Measurements from ENCODE around the gene HSPA4.
"Not testable (repeated sequence)": the region's sequence is repeated elsewhere in the genome, so short reads cannot be mapped to it uniquely, and the experiment has no call there.

The HSPA4 gene

DNA sequence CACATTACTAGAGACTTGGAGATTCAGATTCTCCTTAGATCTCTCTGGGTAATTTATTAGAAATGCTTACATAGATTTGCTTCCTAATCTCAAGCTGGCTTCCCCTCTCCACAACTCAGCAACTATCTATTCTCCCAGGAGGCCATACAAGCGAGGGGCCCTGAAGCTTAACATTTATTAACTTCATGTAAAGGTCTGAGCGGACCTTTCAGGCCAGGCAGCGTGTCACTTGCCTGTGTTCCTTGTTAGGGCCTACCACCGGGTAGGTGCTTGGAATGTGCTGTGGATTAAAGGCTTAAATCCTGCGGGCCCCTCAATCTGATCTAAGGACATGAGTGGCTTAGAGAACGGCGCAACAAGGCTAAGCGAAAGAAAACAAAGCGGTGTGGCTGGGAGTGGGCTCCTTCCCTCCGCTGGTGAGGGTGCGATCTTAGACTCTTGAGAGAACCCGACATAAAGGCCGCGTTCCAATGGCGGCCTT is 712 bp upstream of the HSPA4 start:
- no peak for DNase-seq

DNA sequence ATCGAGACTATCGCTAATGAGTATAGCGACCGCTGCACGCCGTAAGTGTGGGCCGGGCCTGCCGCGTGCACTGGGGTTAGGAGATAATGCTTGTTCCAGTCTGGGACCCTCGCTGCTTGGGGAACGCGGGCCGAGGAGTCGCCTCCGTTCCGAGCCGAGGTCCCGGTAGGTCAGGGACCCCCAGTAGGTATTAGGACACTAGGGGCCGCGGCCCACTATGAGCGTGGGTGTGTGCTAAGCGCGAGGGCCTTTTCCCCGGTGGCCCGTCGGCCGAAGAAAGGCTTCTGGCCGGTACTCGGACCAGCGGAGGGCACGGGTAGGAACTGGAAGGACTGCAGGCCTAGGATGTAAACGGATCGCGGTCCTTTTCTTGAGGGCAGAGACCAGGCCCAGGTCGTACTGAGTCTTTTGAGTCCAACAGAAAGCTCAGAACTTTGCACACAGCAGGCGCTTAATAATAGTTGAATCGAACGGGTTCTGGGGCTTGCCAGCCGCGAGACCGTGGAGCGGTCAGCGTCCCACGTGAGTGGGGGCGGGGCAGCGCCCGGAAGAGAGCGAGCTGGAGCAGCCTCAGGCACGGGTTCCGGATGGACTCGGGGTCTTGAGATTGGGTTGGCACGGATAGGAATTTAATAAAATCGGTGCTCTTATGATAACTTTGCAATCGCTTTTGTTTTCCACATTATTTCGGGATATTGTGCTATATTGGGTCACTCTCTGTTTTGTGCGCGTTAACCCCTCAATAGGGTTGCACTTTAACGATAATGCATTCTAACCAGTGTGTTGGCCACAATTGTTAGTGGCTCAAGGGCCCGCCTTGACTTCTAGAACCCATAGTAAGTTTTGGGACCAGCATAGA is 733 bp downstream of the HSPA4 start:
- DNase-seq = peak in 1 of 2 donors; percentile 73

DNA sequence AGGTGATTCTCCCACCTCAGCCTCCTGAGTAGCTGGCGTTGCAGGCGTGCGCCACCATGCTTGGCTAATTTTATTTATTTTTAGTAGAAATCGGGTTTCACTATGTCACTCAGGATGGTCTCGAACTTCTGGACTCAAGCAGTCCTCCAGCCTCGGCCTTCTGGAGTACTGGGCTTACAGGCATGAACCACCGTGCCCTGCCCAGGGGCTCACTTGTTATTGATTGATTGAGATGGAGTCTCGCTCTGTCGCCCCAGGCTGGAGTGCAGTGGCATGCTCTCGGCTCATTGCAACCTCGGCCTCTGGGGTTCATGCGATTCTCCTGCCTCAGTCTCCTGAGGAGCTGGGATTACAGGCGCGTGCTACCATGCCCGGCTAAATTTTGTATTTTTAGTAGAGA is 1.6 kb downstream of the HSPA4 start:
- DNase-seq = no peak

DNA sequence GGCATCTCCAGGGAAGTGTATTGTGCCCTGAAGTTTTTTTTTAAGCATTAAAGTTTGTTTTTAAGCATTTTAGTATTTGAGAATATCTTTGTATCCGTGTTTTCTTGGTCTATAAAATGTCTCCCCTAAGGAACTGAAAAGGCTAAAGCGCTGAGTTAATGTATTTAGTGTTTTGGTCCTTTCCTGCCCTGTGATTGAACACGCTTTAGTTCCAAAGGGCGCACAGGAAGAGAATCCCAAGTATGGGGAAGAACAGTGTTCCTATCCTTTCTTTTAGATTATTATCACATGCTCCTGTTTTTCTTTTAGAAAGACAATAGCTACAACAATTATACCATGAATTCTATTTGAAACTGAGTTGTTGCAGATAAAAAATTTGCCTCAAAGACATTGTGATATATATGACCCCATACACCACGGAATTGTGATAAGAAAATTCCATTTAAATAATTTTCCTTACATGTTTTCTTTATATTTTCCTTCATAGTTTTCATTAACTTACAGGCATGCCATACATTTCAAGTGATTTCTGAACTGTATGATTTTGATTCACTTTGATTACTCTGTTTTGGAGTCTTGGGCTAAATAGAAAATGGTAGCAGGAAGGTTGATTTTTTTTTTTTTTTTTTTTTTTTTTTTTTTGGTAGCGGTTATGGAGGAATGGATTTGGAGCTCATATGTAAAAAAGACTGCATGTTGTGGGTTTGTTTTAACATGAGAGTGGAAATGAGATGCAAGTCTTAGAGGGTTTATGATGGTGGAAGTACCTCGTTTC is 3.1 kb downstream of the HSPA4 start:
- no peak for DNase-seq

DNA sequence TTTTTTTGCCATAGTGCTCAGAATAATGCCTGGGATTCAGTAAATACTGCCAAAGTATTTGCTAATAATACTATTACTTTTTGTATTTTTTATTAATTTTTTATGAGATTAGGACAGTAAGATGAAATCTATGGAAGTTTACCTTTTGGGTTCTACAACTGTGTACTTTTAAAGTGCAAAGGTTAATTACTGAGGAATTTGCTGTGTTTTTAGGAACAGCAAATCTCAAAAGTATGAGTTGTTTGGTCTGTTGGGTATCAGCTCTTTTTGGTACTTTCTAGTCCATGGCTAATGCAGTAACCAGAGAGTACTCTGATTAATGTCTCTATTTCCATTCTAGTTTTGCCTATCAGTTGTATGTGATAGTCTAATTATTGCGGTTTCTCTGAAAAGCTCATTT is 5.1 kb downstream of the HSPA4 start:
- no peak for DNase-seq

DNA sequence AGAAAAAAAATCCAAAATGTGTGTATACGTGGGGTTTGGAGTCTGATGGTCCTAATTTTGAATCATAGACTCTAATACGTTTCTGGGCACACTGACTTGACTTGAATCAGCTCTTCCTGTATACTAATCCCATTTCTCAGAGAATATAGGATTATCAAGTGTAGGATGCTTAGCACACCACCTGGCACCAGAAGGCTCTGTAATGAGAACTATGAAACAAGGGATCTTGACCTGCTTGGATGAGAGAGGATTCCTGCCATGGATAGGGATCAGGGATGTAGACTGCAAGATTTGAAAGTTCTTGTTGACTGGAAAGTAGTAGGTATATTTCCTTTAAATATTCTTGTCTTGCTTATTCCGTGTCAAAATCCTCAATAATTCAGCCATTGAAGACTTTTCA is 7.8 kb downstream of the HSPA4 start:
- no peak for DNase-seq

DNA sequence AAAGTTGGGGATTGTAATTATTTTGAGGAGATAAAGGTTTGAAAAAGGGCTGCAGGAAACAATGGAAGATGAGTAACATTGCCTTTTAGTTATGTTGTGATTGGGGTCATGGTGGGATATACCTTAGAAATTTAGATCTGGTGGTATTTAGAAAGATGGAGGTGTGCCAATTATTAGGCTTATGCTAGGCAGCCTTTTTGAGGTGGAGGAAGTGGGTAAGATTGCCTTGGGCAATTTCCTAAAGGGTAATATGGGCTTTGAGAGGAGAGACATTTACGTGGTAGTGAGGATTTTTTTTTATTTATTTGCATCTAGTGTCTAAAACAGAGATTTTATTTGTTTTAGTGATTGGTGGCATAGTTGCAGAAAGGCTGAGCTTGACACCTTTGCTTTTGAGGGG is 10.5 kb downstream of the HSPA4 start:
- no peak for DNase-seq

DNA sequence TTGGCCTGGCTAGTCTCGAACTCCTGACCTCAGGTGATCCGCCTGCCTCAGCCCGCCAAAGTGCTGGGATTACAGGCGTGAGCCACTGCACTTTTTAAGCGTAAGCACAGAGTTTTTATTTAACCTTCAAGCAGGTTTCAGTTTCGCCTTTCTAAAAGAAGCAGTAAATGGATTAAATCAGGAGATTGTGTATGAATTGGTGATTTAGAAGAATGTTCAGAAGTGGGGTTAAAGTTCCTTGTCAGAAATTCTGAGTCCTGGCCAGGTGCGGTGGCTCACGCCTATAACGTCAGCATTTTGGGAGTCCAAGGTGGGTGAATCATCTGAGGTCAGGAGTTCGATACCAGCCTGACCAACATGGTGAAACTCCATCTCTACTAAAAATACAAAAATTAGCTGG is 12.2 kb downstream of the HSPA4 start:
- no peak for DNase-seq

DNA sequence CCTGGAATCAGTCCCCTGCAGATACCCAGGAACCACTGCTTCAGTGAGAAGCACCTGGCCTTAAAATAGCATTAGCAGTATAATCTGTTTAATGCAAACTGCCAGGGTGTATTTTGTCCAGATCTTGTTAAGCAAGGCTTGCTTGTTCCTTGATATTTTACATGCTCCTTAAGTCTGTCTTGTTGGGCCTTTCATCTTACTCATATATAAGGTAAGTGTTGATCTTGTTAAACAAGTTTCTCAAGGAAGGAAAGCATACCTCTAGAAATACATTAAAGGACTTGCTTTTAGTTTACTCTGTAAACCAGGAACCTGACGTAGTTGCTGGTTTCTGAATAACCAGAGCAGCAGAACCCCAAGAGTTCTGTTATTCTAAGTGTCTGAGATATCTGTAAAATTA is 13.7 kb downstream of the HSPA4 start:
- no peak for DNase-seq

DNA sequence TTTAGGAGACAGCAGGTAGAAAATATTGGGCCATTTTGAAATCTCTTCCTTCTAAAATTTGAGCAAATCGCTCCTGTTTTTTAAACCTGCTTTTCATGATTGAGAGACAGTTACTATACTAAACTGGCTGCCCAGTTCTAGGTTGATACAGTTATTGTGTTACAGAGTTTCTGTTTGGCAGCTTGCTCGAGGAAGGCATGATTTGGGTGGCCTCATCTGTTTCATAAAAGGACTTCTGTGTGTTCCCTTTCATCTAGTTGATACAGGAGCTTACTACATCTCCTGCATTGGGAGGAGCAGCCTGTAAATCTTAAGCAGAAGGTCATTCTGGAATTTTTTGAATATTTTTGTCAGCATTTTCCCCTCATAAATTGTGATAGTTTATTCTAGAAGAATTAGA is 14.2 kb downstream of the HSPA4 start:
- DNase-seq = no peak

DNA sequence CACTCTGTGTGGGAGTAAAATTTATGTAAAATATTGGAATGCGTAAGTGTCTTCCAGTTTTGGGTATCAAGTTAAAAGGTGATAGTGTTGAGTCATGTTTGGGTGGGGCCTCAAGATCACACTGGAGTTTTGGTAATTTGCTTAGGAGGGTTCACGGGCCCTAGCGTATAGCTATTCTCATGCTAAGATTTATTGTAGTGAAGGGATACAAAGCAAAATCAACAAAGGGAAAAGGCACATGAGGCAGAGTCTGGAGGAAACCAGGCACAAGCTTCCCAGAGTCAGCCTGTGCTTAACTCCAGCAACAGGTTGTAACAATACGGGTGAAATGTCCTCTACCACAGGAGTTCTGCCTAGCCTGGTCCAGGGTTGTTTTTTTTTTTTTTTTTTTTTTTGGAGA is 20.2 kb downstream of the HSPA4 start:
- DNase-seq = no peak

DNA sequence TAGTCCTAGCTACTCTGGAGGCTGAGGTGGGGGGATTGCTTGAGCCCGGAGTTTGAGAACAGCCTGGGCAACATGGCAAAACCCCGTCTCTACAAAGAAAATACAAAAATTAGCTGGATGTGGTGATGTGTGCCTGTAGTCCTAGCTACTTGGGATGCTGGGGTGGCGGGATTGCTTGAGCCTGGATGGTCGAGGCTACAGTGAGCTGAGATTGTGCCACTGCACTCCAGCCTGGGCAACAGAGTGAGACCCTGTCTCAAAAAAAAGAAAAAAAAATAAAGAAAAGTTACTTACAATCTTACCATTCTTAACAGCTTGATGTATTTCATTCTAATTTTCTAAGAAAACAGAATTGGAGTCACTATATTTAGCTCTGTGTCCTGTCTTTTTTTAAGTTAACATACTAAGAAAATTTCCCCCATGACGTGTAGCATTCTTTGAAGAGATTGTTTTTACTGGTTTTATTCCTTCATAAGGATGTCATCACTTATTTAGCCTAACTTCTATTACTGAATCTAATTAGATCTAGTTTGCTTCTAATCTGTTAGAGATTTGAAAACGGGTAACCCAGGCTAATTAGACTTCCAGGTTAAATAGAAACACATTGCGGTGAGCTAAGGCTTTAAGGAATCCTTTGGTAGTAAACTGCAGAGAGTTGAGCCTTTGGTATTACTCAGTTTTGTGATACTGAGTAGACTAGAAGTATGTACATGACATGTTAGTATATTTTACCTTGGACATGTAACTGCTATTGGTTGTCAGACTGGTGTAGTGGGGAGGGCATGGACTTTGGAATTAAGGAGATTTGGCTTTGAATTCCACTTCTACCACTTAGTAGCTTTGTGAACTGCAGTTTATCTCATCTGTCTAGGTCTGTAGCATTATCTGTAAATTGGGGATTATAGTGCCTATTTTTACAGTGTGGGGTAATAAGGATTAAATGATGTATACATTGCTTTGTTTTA is 24.0 kb downstream of the HSPA4 start:
- no peak for DNase-seq

DNA sequence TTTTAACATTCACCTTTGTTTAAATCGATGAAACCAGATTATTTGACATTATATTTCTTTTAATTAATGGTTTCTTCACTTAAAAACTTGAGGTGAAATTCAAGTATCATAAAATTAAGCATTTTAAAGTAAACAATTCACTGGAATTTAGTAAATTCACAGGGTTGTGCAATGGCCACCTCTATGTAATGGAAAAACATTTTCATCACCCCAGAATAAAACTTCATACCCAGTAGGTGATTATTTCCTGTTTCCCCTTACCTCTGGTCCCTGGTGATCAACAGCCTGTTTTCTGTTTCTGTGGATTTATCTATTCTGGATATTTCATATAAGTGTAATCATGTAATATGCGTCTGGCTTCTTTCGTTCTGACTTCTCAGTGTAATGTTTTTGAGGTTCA is 27.2 kb downstream of the HSPA4 start:
- no peak for DNase-seq

DNA sequence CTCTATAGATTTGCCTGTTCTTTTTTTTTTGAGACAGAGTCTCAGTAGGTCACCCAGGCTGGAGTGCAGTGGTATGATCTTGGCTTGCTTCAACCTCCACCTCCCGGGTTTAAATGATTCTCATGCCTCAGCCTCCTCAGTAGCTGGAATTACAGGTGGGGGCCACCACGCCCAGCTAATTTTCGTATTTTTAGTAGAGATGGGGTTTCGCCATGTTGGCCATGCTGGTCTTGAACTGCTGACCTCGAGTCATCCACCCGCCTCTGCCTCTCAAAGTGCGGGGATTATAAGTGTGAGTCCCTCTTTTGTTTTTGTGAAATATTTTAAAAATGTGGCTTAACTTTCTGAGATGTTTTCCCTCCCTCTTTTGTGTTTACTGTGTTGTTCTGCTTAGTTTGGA is 29.2 kb downstream of the HSPA4 start:
- DNase-seq = no peak

DNA sequence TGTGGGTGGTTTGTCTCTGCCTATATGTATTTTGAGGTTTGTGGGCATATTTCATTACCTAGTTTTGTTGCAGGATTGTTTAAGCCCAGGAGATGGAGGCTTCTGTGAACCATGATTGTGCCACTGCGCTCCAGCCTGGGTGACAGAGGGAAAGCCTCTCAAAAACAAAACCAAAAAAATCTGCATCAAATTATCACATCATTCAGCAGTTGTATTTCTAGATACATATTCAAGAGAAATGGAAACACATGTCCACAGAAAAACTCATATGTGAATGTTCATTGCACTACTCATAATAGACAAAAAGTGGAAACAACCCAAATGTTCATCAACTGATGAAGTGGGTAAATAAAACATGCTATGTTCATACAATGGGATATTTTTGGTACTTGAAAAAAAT is 29.9 kb downstream of the HSPA4 start:
- no peak for DNase-seq

DNA sequence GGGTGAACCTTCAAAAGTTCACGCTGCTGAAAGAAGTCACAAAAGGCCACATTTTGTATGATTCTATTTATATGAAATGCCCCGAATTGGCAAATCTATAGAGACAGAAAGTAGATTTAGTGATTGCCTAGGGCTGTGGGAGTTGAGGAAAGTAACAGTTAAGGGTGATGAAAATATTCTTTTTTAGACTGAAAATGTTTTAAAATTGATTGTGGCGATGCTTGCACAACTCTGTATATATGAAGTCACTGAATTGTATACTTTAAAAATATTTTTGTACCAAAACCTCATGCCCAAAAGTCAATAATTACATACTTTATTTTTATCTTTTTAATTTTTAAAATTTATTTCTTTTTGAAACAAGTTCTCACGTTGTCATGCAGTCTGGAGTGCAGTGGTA is 30.3 kb downstream of the HSPA4 start:
- DNase-seq = no peak

DNA sequence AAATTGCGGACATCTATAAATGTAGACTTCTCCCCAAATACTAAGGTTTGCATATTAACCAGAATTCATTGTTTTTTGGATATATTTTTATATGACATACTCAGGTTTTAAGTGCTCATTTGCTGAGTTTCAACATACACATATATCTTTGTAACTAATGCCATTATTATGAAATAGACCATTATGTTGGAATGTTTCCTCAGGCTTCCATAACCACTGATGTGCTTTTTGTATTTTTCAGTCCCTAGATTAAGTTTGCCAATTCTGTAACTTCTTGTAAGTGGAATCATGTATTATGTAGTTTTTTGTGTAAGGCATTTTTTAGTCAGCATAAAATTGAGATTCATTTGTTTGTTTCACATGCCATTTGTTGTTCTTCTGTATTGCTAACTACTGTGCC is 32.1 kb downstream of the HSPA4 start:
- DNase-seq = no peak

DNA sequence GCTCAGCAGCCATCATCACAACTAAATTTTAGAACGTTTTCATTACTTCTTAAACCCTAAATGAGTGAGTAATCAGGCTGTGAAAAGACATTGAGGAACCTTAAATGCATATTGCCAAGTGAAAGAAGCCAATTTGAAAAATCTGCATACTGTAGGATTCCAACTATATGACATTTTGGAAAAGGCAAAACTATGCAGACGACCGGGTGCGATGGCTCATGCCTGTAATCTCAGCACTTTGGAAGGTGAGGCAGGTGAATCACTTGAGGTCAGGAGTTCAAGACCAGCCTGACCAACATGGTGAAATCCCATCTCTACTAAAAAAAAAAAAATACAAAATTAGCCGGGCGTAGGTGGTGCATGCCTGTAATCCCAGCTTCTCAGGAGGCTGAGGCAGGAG is 33.4 kb downstream of the HSPA4 start:
- DNase-seq = not testable (repeated sequence)

DNA sequence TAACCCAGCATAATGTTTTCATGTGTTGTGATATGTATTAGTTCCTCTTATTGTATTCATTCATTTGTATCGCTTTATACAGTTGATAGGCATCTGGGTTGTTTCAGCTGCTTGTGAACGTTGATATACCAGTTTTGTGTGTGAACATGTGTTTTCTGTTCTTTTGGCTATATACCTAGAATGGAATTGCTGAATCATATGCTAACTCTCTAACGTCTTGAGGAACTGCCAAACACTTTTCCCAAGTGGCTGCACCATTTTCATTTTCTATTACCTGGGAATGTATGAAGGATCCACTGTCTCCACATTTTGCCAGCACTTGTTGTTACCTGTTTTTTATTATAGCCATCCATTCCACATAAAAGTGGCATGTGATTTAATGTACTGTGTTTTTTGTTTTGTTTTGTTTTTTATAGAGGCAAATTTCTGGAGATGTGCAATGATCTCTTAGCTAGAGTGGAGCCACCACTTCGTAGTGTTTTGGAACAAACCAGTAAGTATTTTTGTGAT is 34.6 kb downstream of the HSPA4 start:
- no peak for DNase-seq

DNA sequence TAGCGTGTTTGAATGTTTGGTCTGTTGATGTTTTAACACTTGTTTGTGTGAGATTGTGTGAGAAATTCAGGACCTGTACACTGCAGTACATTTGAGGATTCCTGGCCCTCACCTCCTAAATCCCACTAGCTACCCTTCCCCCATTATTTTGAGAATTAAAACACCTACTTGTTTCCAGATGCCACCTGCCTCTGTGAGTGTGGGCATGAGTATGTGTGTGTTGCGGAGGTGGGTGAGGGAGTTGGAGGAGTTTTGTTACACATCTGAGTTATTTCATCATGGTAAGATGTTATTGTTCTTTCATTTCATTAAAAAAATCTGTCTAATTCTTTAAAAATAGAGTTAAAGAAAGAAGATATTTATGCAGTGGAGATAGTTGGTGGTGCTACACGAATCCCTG is 36.3 kb downstream of the HSPA4 start:
- no peak for DNase-seq

DNA sequence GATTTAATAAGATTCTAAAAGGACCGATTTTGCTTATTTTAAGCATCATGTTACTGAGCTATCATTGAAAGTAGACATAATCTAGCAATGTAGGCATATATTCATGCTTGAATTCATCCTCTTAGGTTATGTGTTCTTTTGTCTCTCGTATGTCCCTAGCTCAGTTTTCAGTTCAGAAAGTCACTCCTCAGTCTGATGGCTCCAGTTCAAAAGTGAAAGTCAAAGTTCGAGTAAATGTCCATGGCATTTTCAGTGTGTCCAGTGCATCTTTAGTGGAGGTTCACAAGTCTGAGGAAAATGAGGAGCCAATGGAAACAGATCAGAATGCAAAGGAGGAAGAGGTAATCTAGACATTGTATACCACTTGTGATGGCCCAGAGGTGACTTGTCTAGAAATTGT is 39.2 kb downstream of the HSPA4 start:
- DNase-seq = no peak

DNA sequence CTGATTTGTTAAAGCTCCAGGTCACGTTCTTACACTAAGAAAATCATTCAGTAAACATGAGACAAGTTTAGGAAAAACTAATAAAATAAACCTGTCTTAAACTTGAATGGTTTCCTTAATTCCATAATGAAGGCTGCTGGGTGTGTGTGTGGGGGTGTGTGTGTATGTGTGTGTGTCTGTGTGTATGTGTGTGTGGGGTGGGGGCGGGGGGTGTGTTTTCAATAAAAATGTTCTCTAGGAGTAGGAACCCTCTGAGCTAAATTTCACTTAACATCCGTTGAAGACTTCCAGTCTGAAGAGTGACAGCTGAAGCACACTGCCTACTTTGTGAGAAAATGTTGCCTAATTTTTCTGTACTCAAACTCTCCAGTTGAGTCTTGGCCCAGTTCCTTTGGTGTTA is 54.5 kb downstream of the HSPA4 start:
- DNase-seq = no peak
